GM12801 (cell line): ENCODE results near the gene ZNF358.

Experiments
- CTCF ChIP-seq: IDR thresholded peaks from one replicate; pipeline ENCODE4 v1.5.1; 2011; ENCODE audit warnings: control low read depth; ENCODE audit not compliant: insufficient read length; ENCODE audit errors: extremely low read depth

Gene ZNF358

GRCh38 chr19:7522072-7522922 is 6.4 kb downstream of the ZNF358 start, which contains the start of gene MCOLN1:
Gene MCOLN1 (plus strand): TSS chr19:7522624. CDS start chr19:7522751, 127 bp downstream.
- TF ChIP-seq CTCF, result no peak

- TF ChIP-seq CTCF, result no peak
Measured at GRCh38 chr19:7522923-7523667, 7.2 kb downstream of the ZNF358 start.

- no peak for TF ChIP-seq CTCF
Measured at GRCh38 chr19:7524523-7524922, 8.6 kb downstream of the ZNF358 start.

- TF ChIP-seq CTCF, result no peak
Measured at GRCh38 chr19:7524992-7525739, 9.3 kb downstream of the ZNF358 start.

- no peak for TF ChIP-seq CTCF
Measured at GRCh38 chr19:7526059-7526929, 10.4 kb downstream of the ZNF358 start.

- no peak for TF ChIP-seq CTCF
Measured at GRCh38 chr19:7527516-7528191, 11.8 kb downstream of the ZNF358 start.
